Neural cell (in vitro differentiated cells): ENCODE measurements around the gene RPUSD1.
"Not testable (repeated sequence)": the region's sequence is repeated elsewhere in the genome, so short reads cannot be mapped to it uniquely, and the experiment has no call there.

ENCODE experiments used
- EP300 ChIP-seq: fragments of 450-650 bp; conservative IDR thresholded peaks from 2 replicates; pipeline ENCODE4 v1.6.1; 2014; ENCODE audit warnings: antibody characterized with exemption, mild to moderate bottlenecking, moderate library complexity; ENCODE audit not compliant: poor library complexity, severe bottlenecking
- EZH2 ChIP-seq: fragments of 200-600, 300-800 bp; shearing (Covaris generic), sonication (generic); IDR thresholded peaks from 2 replicates; pipeline ENCODE4 v1.6.1; 2014; ENCODE audit warnings: antibody characterized with exemption, low read length, borderline replicate concordance, mild to moderate bottlenecking; ENCODE audit not compliant: insufficient read depth, poor library complexity, severe bottlenecking
- MXI1 ChIP-seq: fragments of 450-650 bp; conservative IDR thresholded peaks from 2 replicates; pipeline ENCODE4 v1.6.1; 2014; ENCODE audit warnings: antibody characterized with exemption, mild to moderate bottlenecking; ENCODE audit not compliant: poor library complexity, severe bottlenecking
- POLR2AphosphoS5 ChIP-seq: IDR thresholded peaks from 2 replicates; pipeline ENCODE4 v1.6.1; 2012
- RAD21 ChIP-seq: fragments of 450-650 bp; conservative IDR thresholded peaks from 2 replicates; pipeline ENCODE4 v1.6.1; 2014; ENCODE audit warnings: antibody characterized with exemption, mild to moderate bottlenecking, moderate library complexity
- SMC3 ChIP-seq: fragments of 450-650 bp; conservative IDR thresholded peaks from 2 replicates; pipeline ENCODE4 v1.6.1; 2014; ENCODE audit warnings: antibody characterized with exemption, mild to moderate bottlenecking, moderate library complexity; ENCODE audit not compliant: poor library complexity
- TAF1 ChIP-seq: IDR thresholded peaks from 2 replicates; pipeline ENCODE4 v1.6.1; 2012; ENCODE audit warnings: low read depth
- TF ChIP-seq, protein P1 (sequence below): fragments of 450-650 bp; IDR thresholded peaks from 2 replicates; pipeline ENCODE4 v1.5.1; 2014; ENCODE audit warnings: antibody characterized with exemption, mild to moderate bottlenecking, moderate library complexity; ENCODE audit not compliant: poor library complexity, severe bottlenecking
- TF ChIP-seq, protein P2 (sequence below): IDR thresholded peaks from 2 replicates; pipeline ENCODE4 v1.6.1; 2012; ENCODE audit warnings: borderline replicate concordance

DNA sequence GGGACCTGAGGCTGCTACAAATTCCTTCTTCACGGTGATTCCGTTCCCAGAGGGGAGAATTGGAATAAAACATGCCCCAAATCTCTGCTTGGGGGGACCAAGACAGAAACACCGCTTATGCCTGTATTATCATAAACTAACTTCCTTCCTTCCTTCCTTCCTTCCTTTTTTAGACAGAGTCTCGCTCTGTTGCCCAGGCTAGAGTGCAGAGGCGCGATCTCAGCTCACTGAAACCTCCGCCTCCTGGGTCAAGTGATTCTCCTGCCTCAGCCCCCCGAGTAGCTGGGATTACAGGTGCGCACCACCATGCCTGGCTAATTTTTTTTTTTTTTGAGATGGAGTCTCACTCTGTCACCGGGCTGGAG, 31.8 kb upstream of the RPUSD1 start:
- TF ChIP-seq, protein P1, sequence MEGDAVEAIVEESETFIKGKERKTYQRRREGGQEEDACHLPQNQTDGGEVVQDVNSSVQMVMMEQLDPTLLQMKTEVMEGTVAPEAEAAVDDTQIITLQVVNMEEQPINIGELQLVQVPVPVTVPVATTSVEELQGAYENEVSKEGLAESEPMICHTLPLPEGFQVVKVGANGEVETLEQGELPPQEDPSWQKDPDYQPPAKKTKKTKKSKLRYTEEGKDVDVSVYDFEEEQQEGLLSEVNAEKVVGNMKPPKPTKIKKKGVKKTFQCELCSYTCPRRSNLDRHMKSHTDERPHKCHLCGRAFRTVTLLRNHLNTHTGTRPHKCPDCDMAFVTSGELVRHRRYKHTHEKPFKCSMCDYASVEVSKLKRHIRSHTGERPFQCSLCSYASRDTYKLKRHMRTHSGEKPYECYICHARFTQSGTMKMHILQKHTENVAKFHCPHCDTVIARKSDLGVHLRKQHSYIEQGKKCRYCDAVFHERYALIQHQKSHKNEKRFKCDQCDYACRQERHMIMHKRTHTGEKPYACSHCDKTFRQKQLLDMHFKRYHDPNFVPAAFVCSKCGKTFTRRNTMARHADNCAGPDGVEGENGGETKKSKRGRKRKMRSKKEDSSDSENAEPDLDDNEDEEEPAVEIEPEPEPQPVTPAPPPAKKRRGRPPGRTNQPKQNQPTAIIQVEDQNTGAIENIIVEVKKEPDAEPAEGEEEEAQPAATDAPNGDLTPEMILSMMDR: not testable (repeated sequence)
- TF ChIP-seq MXI1, EP300, RAD21, POLR2AphosphoS5, SMC3, TAF1, EZH2: not testable (repeated sequence)
- TF ChIP-seq, protein P2, sequence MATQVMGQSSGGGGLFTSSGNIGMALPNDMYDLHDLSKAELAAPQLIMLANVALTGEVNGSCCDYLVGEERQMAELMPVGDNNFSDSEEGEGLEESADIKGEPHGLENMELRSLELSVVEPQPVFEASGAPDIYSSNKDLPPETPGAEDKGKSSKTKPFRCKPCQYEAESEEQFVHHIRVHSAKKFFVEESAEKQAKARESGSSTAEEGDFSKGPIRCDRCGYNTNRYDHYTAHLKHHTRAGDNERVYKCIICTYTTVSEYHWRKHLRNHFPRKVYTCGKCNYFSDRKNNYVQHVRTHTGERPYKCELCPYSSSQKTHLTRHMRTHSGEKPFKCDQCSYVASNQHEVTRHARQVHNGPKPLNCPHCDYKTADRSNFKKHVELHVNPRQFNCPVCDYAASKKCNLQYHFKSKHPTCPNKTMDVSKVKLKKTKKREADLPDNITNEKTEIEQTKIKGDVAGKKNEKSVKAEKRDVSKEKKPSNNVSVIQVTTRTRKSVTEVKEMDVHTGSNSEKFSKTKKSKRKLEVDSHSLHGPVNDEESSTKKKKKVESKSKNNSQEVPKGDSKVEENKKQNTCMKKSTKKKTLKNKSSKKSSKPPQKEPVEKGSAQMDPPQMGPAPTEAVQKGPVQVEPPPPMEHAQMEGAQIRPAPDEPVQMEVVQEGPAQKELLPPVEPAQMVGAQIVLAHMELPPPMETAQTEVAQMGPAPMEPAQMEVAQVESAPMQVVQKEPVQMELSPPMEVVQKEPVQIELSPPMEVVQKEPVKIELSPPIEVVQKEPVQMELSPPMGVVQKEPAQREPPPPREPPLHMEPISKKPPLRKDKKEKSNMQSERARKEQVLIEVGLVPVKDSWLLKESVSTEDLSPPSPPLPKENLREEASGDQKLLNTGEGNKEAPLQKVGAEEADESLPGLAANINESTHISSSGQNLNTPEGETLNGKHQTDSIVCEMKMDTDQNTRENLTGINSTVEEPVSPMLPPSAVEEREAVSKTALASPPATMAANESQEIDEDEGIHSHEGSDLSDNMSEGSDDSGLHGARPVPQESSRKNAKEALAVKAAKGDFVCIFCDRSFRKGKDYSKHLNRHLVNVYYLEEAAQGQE: not testable (repeated sequence)
